ENCODE results near the gene PACS1. TPM values are rescaled to one million over a fixed set of nuclear protein-coding genes. Genes with fewer than 3 reads are reported as not detected.
A peak's percentile ranks its signal among the peaks of the same experiment; 100 is the strongest.

The PACS1 gene
- total RNA-seq, 2 experiments from 2014 or later, result 179 to 183 TPM

DNA sequence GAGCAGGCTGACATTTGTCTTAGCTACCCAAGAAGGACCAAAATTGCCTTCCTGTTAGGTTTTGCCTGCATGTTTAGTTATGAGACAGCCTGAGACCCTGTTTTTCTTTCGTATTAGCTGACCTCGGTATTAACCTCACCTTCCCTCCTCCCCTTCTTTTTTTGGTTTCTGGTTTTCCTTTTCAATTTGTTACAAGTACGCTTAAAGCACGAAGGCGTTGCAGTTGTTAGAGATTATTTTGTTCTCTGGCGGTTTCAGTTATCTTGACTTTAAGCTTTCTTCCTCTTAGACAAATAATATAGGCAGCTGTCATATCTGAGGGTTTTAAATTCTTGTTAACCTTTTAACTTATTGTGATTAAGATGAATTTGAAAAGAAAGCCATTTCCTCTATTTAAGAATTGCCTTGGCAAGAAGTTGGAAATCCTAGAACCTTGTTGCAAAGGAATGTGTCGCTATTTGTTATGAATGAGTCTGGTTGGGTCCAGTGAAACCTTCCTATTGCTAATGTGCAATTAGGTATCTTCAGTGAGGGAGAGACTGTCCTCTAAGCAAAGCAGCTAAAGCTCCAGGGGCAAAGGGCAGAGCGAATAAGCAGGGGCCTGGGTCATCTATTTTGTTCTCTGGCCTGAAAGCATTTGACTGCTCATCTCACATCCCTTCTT, 45.7 kb downstream of the PACS1 start:
- intact Hi-C loops (cut with DNase I, micrococcal nuclease), result loop anchor here (1.0 to 5.0 kb wide), 5 partner anchors 11 to 47 kb away; partner anchors contain the start of gene PACS1 (in 1 of the 2)
- Histone ChIP-seq H3K27ac (ENCODE audit: low read depth in 1 of 2, low read length in 2 of 2) (peak overlapping the region; percentile 62 to 71), H3K9me3 (ENCODE audit: control insufficient read depth in 1 of 2, insufficient read depth in 1 of 2, low read length in 2 of 2) (no peaks in the 10 kb centered on the region), H3K4me3 (ENCODE audit: low read length) (peak overlapping the region; percentile 30), H3K36me3 (ENCODE audit: insufficient read depth, low read length) (peaks cover 2% of the 10 kb centered on the region), H3K27me3 (ENCODE audit: control insufficient read depth in 1 of 2, insufficient read depth in 2 of 2, low read length in 2 of 2) (no peaks in the 10 kb centered on the region), H3K4me1 (ENCODE audit: insufficient read depth, low read length) (peaks cover 88% of the 10 kb centered on the region)
- H3K27me3 Mint-ChIP-seq, result no peaks in the 10 kb centered on the region
- H3K4me3 Mint-ChIP-seq, result peak overlapping the region; percentile 79
- no peaks in the 10 kb centered on the region for H3K9me3 Mint-ChIP-seq
- ChIA-PET POLR2A (interaction anchor here (0.6 to 11.5 kb wide), 21 partner anchors 8 to 691 kb away, joined by 3 to 141 read pairs (median 5); partner anchors contain the start of genes BANF1, EIF1AD, MUS81 and PACS1), CTCF (interaction anchor here (0.7 to 3.7 kb wide), 9 partner anchors 10 to 107 kb away, joined by 3 to 27 read pairs (median 4); partner anchors contain the start of gene PACS1)
- DNase-seq (peak in 4 of 14 experiments; percentile 24 to 85 (median 74)), ATAC-seq (ENCODE audit: poor library complexity) (peak; percentile 60)
- peaks cover 99% of the 10 kb centered on the region for H3K4me1 Mint-ChIP-seq (ENCODE audit: low read depth)
- TF ChIP-seq, protein P1, sequence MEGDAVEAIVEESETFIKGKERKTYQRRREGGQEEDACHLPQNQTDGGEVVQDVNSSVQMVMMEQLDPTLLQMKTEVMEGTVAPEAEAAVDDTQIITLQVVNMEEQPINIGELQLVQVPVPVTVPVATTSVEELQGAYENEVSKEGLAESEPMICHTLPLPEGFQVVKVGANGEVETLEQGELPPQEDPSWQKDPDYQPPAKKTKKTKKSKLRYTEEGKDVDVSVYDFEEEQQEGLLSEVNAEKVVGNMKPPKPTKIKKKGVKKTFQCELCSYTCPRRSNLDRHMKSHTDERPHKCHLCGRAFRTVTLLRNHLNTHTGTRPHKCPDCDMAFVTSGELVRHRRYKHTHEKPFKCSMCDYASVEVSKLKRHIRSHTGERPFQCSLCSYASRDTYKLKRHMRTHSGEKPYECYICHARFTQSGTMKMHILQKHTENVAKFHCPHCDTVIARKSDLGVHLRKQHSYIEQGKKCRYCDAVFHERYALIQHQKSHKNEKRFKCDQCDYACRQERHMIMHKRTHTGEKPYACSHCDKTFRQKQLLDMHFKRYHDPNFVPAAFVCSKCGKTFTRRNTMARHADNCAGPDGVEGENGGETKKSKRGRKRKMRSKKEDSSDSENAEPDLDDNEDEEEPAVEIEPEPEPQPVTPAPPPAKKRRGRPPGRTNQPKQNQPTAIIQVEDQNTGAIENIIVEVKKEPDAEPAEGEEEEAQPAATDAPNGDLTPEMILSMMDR (IDR thresholded peaks at IDR 0.05), result no peak
- H3K27ac Mint-ChIP-seq, result peak overlapping the region; percentile 83
- peaks cover 11% of the 10 kb centered on the region for H3K36me3 Mint-ChIP-seq (ENCODE audit: low read depth)

DNA sequence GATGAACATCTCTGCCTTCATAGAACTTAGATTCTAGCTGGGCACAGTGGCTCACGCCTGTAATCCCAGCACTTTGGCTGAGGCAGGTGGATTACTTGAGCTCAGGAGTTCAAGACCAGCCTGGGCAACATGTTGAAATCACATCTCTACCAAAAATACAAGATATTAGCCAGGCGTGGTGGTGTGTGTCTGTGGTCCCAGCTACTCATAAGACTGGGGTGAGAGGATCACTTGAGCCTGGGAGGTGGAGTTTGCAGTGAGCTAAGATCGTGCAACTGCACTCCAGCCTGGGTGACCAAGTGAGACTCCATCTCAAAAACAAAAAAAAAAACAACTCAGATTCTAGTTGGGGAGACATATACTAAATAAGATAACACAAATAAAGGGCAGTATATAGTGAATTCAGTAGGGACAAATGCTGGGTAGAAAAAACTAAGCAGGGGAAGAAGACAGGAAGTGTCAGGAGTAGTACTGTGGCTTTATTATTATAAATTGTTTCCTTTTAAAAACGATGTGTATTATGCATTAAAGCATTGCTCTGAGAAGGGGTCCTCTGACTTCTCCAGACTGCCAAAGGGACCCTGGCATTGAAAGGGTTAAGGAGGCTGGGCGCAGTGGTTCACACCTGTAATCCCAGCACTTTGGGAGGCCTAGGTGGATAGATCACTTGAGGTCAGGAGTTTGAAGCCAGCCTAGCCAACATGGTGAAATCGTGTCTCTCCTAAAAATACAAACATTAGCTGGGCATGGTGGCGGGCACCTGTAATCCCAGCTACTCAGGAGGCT, 46.7 kb downstream of the PACS1 start:
- peaks cover 99% of the 10 kb centered on the region for H3K4me1 Mint-ChIP-seq (ENCODE audit: low read depth)
- intact Hi-C loops (cut with DNase I, micrococcal nuclease), result loop anchor here (2.0 to 5.0 kb wide), 3 partner anchors 34 to 48 kb away; partner anchors contain the start of gene PACS1 (in 1 of the 2)
- Histone ChIP-seq H3K27ac (ENCODE audit: low read depth in 1 of 2, low read length in 2 of 2) (peak overlapping the region; percentile 62 to 71), H3K36me3 (ENCODE audit: insufficient read depth, low read length) (no peaks in the 10 kb centered on the region), H3K27me3 (ENCODE audit: control insufficient read depth in 1 of 2, insufficient read depth in 2 of 2, low read length in 2 of 2) (no peaks in the 10 kb centered on the region), H3K4me1 (ENCODE audit: insufficient read depth, low read length) (peaks cover 90% of the 10 kb centered on the region), H3K9me3 (ENCODE audit: control insufficient read depth in 1 of 2, insufficient read depth in 1 of 2, low read length in 2 of 2) (no peaks in the 10 kb centered on the region), H3K4me3 (ENCODE audit: low read length) (no peak overlapping the region)
- CTCF ChIA-PET, result interaction anchor here (0.9 to 3.7 kb wide), 9 partner anchors 9 to 106 kb away, joined by 3 to 27 read pairs (median 3); no protein-coding TSS in a partner anchor
- H3K36me3 Mint-ChIP-seq (ENCODE audit: low read depth), result peaks cover 5% of the 10 kb centered on the region
- POLR2A ChIA-PET, result interaction anchor here (1.3 to 11.5 kb wide), 10 partner anchors 7 to 257 kb away, joined by 3 to 141 read pairs (median 8); partner anchors contain the start of genes MUS81, PACS1 and SF3B2
- DNase-seq (no peak), ATAC-seq (ENCODE audit: poor library complexity) (peak; percentile 7)
- peak overlapping the region; percentile 79 for H3K4me3 Mint-ChIP-seq
- TF ChIP-seq, protein P1 (IDR thresholded peaks at IDR 0.05), result no peak
- no peaks in the 10 kb centered on the region for H3K27me3 Mint-ChIP-seq
- peak overlapping the region; percentile 83 for H3K27ac Mint-ChIP-seq
- H3K9me3 Mint-ChIP-seq, result no peaks in the 10 kb centered on the region

DNA sequence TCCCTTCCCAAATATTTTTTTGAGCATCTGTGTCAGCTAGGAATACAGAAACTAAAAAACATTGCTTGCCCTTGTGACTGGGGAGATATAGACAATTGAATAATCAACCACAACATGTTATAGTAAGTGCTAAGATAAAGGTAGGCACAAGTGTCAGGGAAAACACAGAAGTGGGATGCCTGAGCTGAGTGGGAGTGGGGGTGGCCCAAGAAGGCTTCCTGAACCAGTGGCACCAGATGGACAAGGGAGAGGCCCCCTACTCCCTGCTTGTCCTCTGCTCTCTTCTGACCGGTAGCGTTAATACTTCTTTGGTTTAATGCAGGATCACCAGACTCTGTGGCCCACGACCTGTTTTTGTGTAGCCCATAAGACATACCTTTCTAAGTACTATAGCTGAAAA, 48.8 kb downstream of the PACS1 start:
- Histone ChIP-seq H3K36me3 (ENCODE audit: insufficient read depth, low read length) (no peaks in the 10 kb centered on the region), H3K4me1 (ENCODE audit: insufficient read depth, low read length) (peaks cover 72% of the 10 kb centered on the region), H3K27ac (ENCODE audit: low read depth in 1 of 2, low read length in 2 of 2) (peak overlapping the region in 1 of 2 donors; percentile 41), H3K9me3 (ENCODE audit: control insufficient read depth in 1 of 2, insufficient read depth in 1 of 2, low read length in 2 of 2) (no peaks in the 10 kb centered on the region), H3K27me3 (ENCODE audit: control insufficient read depth in 1 of 2, insufficient read depth in 2 of 2, low read length in 2 of 2) (no peaks in the 10 kb centered on the region), H3K4me3 (ENCODE audit: low read length) (no peak overlapping the region)
- Mint-ChIP-seq H3K27me3 (no peaks in the 10 kb centered on the region), H3K4me3 (peak overlapping the region; percentile 58), H3K27ac (peak overlapping the region; percentile 83), H3K36me3 (ENCODE audit: low read depth) (no peaks in the 10 kb centered on the region), H3K9me3 (no peaks in the 10 kb centered on the region), H3K4me1 (ENCODE audit: low read depth) (peaks cover 93% of the 10 kb centered on the region)
- TF ChIP-seq, protein P1 (IDR thresholded peaks at IDR 0.05), result no peak
- intact Hi-C loops (cut with DNase I, micrococcal nuclease), result loop anchor here (5.0 kb wide), 2 partner anchors 37 to 47 kb away; partner anchors contain the start of gene PACS1 (in 1 of the 2)
- DNase-seq (no peak), ATAC-seq (ENCODE audit: poor library complexity) (no peak)
- ChIA-PET CTCF (interaction anchor here (0.6 to 1.9 kb wide), 3 partner anchors 15 to 963 kb away, joined by 3 to 9 read pairs (median 3); no protein-coding TSS in a partner anchor), POLR2A (interaction anchor here (1.2 to 11.5 kb wide), 6 partner anchors 8 to 48 kb away, joined by 3 to 141 read pairs (median 9); partner anchors contain the start of gene PACS1)

Measured in CD4-positive, alpha-beta T cell (primary cell).